Ureter (tissue), 1 donor: Measurements from ENCODE around the gene HDLBP. TPM values are rescaled to one million over a fixed set of nuclear protein-coding genes. Genes with fewer than 3 reads are reported as not detected.

Experiments
- DNase-seq: peaks from one replicate; pipeline ENCODE4 v3.0.0-alpha.2; 2020; ENCODE audit warnings: low spot score
- total RNA-seq: library from RNA; stranded (reverse); gene quantifications from one replicate; pipeline ENCODE4 v1.2.4, GENCODE V29; 2023
- donor health status: DM: yes; HTN: yes; CAD: no.

The HDLBP gene
- total RNA-seq, 1 donor from 2014 or later = 526 TPM

DNA sequence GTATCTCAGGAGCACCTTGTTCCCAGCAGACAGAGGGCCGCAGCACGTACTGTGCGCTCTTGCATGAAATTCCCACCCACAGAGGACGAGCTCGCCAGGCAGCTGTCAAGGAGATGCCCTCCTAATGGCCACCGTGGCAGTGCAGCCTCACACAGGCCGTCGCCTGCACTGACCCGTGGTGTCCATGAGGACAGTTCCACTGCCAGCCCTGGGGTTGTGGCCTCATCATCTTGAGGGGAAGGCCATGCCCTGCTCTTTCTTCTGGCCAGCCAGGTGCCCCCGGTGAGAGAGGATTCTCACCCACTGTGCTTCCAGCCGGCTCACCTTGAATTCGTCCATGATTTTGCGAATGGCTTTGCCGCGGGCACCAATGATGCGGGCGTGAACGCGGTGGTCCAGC lies 85.0 kb downstream of the HDLBP start:
- no peak for DNase-seq

DNA sequence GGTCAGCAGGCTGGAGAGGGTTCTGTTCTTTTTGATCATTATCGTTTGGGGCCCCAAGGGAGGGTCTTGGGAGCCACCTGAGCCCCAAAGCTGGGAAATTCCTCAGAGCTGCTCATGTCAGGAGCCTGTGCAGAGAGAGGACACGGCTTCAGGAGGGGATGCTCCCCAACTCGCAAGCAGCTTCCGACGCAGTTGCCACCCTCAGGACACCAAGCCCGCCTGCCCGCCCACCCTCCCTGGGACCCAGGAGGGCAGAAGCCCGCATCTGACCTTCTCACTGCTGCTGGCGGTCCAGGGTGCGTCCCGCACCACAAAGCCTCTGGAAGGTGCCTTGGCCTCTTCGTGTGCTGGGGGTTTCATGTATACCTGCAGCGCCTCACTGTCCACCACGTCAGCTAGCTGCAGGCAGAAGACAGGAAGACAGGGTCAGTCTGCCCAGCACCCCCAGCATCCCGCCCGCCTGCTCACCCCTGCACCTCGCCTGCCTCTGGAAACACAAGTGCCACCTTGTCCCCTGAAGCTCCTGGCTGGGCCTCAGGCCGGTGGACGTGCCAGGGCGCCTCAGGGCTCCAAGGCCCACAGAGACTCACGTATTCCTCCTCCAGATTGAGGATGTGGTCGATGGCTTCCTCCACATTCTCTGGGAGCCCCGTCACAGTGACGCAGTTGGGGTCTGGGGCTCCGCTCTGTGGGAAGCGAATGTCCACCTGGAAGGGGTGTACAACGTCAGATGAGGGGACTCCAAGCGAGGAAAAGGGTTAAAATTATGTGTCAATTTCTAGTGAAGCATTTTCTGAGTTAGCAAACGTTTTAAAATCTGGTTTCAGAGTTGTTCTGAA lies 85.7 kb downstream of the HDLBP start:
- DNase-seq = no peak

GRCh38 chr2:241228860-241229516 lies 86.5 kb downstream of the HDLBP start:
- DNase-seq = no peak

DNA sequence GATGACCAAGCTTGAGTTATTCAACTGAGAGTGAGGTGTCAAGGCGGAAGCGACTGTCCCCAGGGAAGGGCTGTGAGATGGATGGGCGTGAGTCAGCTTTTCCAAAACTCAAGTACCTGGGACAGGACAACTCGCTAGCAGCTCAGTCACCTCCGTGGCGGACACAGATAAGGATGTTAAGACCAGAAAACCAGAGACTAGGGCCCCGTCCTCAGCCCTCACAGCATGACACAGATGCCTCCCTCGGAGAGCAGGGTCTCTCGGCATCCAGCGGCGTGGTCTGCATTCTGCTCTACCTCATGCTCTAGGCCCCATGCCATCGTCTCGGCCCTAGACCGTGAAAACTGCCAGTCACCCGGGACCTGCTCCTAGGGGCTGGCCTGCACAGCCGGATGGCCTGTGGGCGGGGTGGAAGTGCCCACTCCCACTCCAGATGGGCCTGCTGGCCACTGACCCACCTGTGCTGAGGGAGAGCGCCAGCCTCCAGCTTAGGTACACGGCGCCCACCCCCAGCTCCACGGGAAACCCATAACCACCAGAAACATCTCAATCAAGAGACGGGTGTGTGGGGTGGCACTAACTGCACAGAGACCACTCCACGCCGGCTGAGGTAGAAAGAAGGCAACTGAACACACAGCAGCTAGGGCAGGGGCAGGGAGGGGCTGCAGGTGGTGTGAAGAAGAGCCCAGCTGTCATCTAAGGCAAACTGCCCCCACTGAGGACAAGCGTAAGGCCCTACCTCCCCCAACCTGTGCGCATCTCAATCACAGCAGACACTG lies 87.2 kb downstream of the HDLBP start:
- no peak for DNase-seq

GRCh38 chr2:241227594-241227993 lies 87.9 kb downstream of the HDLBP start:
- no peak for DNase-seq

DNA sequence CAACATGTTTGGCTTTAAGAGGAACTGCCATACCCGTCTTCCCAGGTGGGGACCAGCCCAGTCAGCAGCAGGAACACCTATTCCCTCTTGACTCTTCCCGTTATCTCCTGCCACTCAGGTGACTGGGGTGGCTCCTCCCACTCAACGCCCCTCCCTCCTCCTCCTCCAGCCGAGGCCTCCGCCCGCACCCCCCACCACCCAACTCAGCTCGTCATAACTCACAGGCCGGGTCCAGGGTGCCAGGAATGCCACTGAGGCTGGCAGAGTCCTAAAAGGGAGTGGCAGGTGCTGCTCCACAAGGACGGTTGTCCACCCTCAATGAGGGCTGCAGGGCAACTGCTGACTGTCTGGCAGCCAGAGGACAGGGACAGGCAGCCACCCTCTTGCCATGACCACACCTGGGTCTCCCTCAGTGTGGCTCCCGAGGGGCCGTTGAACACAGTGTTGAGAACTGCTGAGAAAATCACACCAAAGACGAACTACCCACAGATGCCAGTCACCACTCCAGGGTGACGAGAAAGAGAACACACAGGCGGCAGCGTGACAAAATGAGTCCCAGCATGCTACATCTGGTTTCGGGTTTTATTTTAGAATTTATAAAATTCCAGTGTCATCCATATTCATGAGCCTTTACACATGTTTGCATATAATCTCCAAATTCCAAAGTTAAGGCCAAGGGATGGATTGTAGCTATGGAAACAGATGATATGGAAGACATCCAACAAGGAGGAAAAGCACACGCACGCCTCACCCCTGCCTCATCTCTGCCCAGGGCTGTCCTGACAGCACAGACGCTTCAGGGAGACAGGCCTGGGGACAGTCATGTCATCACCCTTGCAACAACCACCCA lies 88.5 kb downstream of the HDLBP start:
- no peak for DNase-seq

- DNase-seq = no peak
Measured at GRCh38 chr2:241225983-241226382, 89.5 kb downstream of the HDLBP start.

- DNase-seq = no peak
Measured at GRCh38 chr2:241225545-241225944, 89.9 kb downstream of the HDLBP start.

GRCh38 chr2:241224851-241225438 lies 90.5 kb downstream of the HDLBP start:
- no peak for DNase-seq

DNA sequence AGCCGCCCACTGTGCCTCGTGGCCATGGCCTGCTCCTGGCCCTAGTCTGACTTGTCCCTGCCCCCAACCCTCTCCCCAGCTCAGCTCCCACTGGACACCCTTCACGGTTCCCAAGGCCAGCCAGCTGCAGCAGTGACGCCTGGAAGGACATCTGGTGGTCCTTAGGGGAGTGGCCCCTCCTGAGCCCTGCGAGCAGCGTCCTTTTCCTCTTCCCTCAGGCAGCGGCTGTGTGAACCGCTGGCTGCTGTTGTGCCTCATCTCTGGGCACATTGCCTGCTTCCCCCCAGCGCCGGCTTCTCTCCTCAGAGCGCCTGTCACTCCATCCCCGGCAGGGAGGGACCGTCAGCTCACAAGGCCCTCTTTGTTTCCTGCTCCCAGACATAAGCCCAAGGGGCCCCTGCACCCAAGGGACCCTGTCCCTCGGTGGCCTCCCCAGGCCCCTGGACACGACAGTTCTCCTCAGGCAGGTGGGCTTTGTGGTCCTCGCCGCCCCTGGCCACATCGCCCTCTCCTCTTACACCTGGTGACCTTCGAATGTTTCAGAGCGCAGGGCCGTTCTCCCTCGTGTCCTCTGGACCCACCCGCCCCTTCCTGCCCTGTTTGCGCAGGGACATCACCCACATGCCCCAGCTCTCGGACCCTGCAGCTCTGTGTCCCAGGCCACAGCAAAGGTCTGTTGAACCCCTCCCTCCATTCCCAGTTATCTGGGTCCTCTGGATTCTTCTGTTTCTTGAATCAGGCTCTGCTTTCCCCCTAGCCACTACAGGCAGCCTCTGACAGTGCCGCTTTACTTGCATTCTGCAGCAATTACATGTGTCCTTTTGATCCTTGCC lies 91.2 kb downstream of the HDLBP start:
- DNase-seq = no peak

DNA sequence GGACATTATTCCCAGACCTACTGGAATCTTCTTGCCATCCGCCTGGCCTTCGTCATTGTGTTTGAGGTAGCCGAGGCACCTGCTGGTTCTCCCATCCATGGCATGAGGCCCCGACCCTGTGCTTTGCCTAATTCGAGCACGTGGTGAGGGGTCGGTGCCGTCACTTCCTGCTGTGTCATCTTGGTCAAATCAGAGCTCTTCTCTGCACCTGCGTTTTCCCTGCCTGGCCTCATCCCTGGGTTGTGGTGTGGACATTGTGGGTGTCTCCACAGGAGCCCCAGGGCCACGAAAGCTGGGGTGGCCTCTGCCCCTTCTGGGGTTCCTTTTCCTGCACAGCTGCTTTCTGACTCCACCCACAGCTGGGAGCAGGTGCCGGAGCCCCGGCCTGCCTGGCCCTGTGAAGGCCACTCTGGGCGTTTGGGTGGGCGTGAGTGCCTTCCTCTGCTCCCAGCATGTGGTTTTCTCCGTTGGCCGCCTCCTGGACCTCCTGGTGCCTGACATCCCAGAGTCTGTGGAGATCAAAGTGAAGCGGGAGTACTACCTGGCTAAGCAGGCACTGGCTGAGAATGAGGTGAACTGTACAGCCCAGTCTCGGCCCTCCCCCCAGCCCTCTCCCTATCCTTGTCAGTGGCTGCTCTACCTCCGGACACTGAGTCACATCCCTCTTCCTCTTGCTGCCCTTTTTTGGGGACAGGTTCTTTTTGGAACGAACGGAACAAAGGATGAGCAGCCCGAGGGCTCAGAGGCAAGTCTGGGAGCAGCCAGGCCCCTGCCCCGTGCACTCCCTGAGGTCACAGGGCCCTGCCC lies 92.1 kb downstream of the HDLBP start:
- no peak for DNase-seq

GRCh38 chr2:241219856-241220356 lies 95.6 kb downstream of the HDLBP start:
- DNase-seq = no peak

GRCh38 chr2:241219030-241219382 lies 96.5 kb downstream of the HDLBP start:
- no peak for DNase-seq

DNA sequence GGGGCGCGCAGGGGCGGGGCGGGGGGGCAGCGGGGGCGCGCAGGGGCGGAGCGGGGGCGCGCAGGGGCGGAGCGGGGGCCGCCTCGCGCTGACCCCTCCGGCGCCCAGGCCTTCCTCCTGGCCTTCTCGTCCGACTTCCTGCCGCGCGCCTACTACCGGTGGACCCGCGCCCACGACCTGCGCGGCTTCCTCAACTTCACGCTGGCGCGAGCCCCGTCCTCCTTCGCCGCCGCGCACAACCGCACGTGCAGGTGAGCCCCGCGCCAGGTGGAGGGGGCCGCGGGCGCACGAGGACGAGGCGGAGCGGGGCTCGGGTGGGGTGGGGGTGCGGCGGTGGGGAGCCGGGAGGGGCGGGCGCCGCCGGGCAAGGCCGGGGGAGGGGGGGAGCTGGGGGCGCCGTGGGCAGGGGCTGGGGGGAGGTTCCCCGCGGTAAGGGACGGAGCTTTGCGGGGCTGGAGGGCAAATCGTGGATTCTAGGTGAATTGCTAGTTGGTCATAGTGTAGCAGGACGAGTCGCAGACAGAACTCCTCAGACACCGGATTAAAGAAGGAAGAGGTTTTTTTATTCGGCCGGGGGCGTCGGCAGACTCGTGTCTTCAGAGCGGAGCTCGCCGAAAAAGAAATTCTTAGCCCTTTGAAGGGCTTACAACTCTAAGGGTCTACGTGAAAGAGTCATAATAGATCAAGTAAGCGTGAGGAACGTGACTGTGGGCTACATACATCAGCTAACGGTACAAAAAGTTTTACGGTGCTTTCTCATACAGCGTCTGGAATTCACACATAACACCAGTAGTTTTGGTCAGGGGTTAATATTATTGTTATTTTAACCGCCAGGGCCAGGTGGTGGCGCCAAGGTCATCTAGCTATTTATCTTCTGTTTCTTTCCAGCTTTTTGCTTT lies 97.1 kb downstream of the HDLBP start:
- DNase-seq = no peak

GRCh38 chr2:241217320-241218031 lies 98.0 kb downstream of the HDLBP start:
- DNase-seq = peak; percentile 78

DNA sequence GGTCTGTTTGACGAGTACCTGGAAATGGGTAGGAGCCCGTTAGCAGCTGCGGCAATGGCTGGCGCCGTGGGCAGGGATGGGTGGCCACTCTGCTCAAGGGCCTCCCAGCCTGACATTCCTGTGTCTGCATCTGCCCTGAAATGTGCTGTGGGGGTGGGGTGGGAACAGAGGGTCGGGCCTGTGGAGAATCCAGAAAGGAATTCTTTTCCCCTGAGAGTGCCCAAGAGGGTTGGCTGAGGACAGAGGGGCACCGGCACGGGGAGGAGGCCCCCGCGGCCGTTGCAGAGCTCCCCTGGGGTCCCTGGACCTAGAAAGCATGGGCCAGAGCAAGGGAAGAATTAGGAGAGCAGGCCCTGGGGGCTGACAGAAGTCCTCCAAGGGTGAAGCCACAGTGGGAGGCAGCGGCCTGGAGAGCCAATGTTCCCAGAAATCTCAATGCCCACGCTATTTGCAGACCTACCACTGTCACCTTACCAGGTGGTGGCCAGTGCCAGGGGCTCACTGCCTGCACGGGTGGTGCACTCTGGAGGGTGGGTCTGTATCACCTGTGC lies 99.2 kb downstream of the HDLBP start:
- no peak for DNase-seq

DNA sequence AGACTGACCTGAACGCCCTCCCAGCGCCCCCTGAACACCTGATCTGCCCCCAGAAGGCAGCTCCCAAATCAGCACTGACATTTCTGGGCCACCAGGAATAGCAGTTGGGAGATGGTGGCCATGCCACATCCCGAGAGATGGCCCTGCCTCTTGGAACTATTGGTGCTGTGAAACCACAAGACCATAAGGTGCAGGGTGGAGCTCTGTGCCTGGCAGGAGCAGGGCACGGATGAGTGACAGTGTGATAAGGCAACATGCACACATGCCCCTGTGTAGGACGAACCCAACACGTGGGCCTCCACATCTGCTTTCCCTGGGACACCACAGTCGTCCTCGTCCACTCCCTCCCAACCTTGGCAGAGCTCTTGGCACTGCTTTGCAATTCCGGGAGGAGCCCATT lies 100.1 kb downstream of the HDLBP start:
- no peak for DNase-seq
